H1 (cell line): ENCODE results near the gene SORL1-AS1.

Experiments used
- POLR2A ChIP-seq, 2 experiments: IDR thresholded peaks; 1 replicate in 1 of 2; 2 replicates in 1 of 2; pipeline ENCODE4 v1.6.1; 2011; ENCODE audit warnings: low read depth in 2 of 2, low read length in 2 of 2, mild to moderate bottlenecking in 2 of 2; ENCODE audit errors: control extremely low read depth in 1 of 2
- RFX5 ChIP-seq: IDR thresholded peaks from 2 replicates; pipeline ENCODE4 v1.6.1; 2011; ENCODE audit warnings: low read depth, low read length, improper control_type of control experiment, borderline replicate concordance
- SAP30 ChIP-seq: fragments of 300-600 bp; sonication (generic); IDR thresholded peaks from 2 replicates; pipeline ENCODE4 v1.7.1; 2012; ENCODE audit warnings: low read length, moderate library complexity, mild to moderate bottlenecking, inconsistent platforms; ENCODE audit not compliant: insufficient read depth, insufficient replicate concordance

GRCh38 chr11:121456151-121456550, 3.4 kb upstream of the SORL1-AS1 start:
- TF ChIP-seq SAP30 (no peak), POLR2A (IDR thresholded peaks at IDR 0.05; ENCODE audit: control extremely low read depth in 1 of 2, low read depth in 2 of 2, low read length in 2 of 2) (no peak), RFX5 (no peak)
